ENCODE results near the gene TXNRD1. TPM values are rescaled to one million over a fixed set of nuclear protein-coding genes. Genes with fewer than 3 reads are reported as not detected.
A peak's percentile ranks its signal among the peaks of the same experiment; 100 is the strongest.
"Not testable (repeated sequence)": the region's sequence is repeated elsewhere in the genome, so short reads cannot be mapped to it uniquely, and the experiment has no call there.

The TXNRD1 gene
- total RNA-seq, 2 experiments from 2014 or later: 87.9 to 89.0 TPM

DNA sequence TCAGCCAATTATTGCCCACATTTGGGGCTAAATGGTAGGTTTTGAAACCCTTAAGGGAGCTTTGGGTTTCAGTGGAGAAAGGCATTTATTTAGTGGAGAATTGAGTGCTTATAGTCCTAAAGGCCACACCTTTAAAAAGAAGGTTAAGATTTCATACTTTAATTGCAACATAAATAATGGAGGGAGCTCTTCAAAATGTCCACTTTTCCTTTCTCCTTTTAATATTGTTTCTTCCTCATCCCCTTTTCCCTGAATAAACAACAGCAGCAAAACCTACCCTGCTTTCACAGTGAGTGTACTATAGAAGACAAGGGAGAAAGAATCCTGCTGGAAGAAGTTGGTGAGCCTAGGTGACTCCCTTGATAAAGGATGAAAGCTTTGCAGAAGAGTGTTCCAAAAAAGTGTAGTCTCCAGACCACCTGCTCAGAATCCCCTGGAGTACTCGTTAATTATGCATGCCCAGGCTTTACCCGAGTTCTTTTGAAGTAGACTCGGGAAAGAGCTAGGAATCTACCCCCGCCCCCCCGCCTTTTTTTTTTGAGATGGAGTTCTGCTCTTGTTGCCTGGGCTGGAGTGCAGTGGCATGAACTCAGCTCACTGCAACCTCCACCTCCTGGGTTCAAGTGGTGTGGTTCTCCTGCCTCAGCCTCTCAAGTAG is 76.4 kb downstream of the TXNRD1 start:
- intact Hi-C loops (cut with micrococcal nuclease): no loop called here
- DNase-seq (no peak), ATAC-seq (no peak)
- Mint-ChIP-seq H3K27me3 (no peaks in the 10 kb centered on the region), H3K27ac (no peak overlapping the region), H3K4me1 (ENCODE audit: low read depth) (peaks cover 22% of the 10 kb centered on the region), H3K36me3 (ENCODE audit: low read depth) (peaks cover 64% of the 10 kb centered on the region), H3K9me3 (no peaks in the 10 kb centered on the region), H3K4me3 (no peak overlapping the region)
- TF ChIP-seq, protein P1, sequence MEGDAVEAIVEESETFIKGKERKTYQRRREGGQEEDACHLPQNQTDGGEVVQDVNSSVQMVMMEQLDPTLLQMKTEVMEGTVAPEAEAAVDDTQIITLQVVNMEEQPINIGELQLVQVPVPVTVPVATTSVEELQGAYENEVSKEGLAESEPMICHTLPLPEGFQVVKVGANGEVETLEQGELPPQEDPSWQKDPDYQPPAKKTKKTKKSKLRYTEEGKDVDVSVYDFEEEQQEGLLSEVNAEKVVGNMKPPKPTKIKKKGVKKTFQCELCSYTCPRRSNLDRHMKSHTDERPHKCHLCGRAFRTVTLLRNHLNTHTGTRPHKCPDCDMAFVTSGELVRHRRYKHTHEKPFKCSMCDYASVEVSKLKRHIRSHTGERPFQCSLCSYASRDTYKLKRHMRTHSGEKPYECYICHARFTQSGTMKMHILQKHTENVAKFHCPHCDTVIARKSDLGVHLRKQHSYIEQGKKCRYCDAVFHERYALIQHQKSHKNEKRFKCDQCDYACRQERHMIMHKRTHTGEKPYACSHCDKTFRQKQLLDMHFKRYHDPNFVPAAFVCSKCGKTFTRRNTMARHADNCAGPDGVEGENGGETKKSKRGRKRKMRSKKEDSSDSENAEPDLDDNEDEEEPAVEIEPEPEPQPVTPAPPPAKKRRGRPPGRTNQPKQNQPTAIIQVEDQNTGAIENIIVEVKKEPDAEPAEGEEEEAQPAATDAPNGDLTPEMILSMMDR (IDR thresholded peaks at IDR 0.05): no peak
- POLR2A ChIA-PET: interaction anchor here (1.0 to 8.6 kb wide), 4 partner anchors 8 to 72 kb away, joined by 3 to 118 read pairs (median 7); partner anchors contain the start of genes EID3 and TXNRD1
- CTCF ChIA-PET: interaction anchor here (7.3 kb wide), 1 partner anchor 74 kb away, joined by 59 read pairs; the partner anchor contains the start of gene TXNRD1

DNA sequence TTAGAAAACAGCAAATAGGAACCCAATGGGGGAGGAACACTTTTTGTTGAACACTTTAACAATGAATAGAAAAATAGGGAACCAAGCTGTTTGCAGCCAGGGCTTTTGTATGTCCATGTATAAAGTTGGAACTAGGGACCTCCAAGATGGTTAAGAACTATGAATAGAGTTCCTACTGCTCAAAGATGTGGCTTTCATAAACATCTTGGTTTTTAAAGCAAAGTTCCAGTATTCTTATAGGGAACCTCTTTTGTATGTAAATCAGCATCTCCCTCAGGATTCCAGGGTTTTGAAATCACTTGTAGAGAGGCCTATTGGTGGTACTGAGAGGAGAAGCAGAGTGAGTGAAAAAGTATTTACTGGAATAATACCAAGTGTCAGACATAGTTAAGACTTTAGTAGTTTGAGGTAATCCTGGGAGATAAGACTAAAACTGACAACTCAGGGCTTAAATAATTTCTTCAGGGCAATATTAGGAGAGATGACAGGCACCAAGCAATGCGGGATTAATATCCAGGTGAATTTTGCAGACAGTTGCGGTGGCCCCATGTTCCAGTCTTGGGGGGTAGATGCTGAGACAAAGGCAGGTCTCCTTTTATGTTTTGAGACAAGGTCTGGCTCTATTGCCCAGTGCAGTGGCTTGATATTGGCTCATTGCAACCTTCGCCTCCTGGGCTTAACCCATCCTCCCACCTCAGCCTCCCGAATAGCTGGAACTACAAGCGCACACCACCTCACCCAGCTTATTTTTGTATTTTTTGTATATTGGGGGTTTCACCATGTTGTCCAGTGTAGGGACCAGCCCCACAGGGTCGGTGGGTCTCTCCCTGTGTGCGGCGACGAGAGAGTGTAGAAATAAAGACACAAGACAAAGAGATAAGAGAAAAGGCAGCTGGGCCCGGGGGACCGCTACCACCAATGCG is 77.6 kb downstream of the TXNRD1 start:
- CTCF ChIA-PET: interaction anchor here (7.3 kb wide), 1 partner anchor 75 kb away, joined by 59 read pairs; the partner anchor contains the start of gene TXNRD1
- intact Hi-C loops (cut with micrococcal nuclease): no loop called here
- DNase-seq (no peak), ATAC-seq (no peak)
- POLR2A ChIA-PET: interaction anchor here (1.7 to 8.6 kb wide), 2 partner anchors 10 to 73 kb away, joined by 10 to 118 read pairs; partner anchors contain the start of genes EID3 and TXNRD1
- no peaks in the 10 kb centered on the region for H3K9me3 Mint-ChIP-seq
- H3K4me1 Mint-ChIP-seq (ENCODE audit: low read depth): peaks cover 28% of the 10 kb centered on the region
- peaks cover 59% of the 10 kb centered on the region for H3K36me3 Mint-ChIP-seq (ENCODE audit: low read depth)
- no peak overlapping the region for H3K27ac Mint-ChIP-seq
- H3K4me3 Mint-ChIP-seq: no peak overlapping the region
- H3K27me3 Mint-ChIP-seq: no peaks in the 10 kb centered on the region
- TF ChIP-seq, protein P1 (IDR thresholded peaks at IDR 0.05): no peak

DNA sequence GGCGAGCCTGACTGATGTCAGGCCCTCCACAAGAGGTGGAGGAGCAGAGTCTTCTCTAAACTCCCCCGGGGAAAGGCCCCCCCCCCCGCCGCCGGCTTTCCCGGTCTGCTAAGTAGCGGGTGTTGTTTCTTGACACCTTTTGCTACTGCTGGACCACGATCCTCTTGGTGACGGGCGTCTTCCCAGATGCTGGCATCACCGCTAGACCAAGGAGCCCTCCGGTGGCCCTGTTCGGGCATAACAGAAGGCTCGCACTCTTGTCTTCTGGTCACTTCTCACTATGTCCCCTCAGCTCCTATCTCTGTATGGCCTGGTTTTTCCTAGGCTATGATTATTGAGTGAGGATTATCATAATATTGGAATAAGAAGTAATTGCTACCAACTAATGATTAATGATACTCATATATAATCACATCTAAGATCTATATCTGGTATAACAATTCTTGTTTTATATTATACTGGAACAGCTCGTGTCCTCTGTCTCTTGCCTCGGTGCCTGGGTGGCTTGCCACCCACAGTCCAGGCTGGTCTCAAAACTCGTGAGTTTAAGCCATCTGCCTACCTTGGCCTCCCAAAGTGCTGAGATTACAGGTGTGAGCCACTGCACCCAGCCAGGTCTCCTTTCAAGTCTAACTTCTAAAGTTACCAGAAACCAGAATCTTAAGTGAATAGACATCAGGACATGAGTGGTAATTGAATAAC is 78.7 kb downstream of the TXNRD1 start:
- ATAC-seq; H3K27me3 Mint-ChIP-seq; CTCF ChIA-PET; H3K4me3 Mint-ChIP-seq; H3K27ac Mint-ChIP-seq; intact Hi-C loops (cut with micrococcal nuclease); H3K9me3 Mint-ChIP-seq: not testable (repeated sequence)
- peaks cover 55% of the 10 kb centered on the region for H3K36me3 Mint-ChIP-seq (ENCODE audit: low read depth)
- peaks cover 28% of the 10 kb centered on the region for H3K4me1 Mint-ChIP-seq (ENCODE audit: low read depth)
- POLR2A ChIA-PET: interaction anchor here (1.5 to 8.0 kb wide), 2 partner anchors 6 to 75 kb away, joined by 6 to 75 read pairs; no protein-coding TSS in a partner anchor
- DNase-seq: peak; percentile 21

DNA sequence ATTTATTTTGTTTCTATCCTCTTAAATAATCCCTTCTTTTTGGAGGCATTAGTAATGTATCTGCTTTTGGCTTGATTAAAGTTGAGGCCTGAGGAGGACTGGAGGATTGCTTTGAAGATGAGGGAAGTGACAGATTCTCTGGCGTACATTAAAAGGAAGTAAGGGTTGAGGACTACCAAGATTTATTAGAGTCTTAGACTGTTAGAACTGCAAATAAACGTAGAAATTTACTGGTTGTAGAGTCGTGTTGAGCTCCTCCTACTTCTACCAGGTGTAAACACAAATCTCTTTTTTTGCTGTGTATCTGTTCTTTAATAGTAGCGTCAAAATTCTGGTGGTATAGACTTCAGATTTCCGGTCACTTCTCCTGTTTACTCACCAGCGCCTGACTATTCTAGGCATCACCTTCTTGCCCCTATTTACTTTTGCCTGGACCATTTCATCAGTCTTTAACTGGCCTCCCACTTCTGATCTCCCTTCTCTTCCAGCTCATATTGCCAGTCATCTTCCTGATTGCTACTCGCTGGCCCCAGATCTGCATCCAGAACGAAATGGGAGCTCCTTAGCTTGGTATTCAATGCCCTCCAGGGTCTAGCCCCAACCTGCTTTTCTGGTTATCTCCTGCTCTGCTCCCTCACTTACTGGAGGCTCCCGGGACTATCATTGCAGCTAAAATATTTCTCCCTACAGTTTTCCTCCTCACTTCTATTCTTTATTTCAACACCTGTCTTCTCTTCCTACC is 79.5 kb downstream of the TXNRD1 start:
- Mint-ChIP-seq H3K27ac (no peak overlapping the region), H3K4me1 (ENCODE audit: low read depth) (peaks cover 33% of the 10 kb centered on the region), H3K4me3 (no peak overlapping the region), H3K9me3 (no peaks in the 10 kb centered on the region), H3K36me3 (ENCODE audit: low read depth) (peaks cover 60% of the 10 kb centered on the region), H3K27me3 (no peaks in the 10 kb centered on the region)
- POLR2A ChIA-PET: interaction anchor here (0.6 to 8.0 kb wide), 4 partner anchors 7 to 79 kb away, joined by 3 to 75 read pairs (median 8); partner anchors contain the start of genes EID3 and TXNRD1
- CTCF ChIA-PET: interaction anchor here (1.2 kb wide), 1 partner anchor 79 kb away, joined by 4 read pairs; the partner anchor contains the start of gene TXNRD1
- intact Hi-C loops (cut with micrococcal nuclease): no loop called here
- TF ChIP-seq, protein P1 (IDR thresholded peaks at IDR 0.05): no peak
- DNase-seq: no peak
- ATAC-seq: no peak

Measured in activated CD8-positive, alpha-beta T cell treated with anti-CD3 and anti-CD28 coated beads for 36 hours (primary cell).